ENCODE measurements around the gene ADORA1. TPM values are rescaled to one million over a fixed set of nuclear protein-coding genes. Genes with fewer than 3 reads are reported as not detected.

ADORA1 gene
- 0.59 to 0.90 TPM (median 0.72 TPM) in 5 replicates for total RNA-seq (2022; extraction: Qiagen RNA extraction)

DNA sequence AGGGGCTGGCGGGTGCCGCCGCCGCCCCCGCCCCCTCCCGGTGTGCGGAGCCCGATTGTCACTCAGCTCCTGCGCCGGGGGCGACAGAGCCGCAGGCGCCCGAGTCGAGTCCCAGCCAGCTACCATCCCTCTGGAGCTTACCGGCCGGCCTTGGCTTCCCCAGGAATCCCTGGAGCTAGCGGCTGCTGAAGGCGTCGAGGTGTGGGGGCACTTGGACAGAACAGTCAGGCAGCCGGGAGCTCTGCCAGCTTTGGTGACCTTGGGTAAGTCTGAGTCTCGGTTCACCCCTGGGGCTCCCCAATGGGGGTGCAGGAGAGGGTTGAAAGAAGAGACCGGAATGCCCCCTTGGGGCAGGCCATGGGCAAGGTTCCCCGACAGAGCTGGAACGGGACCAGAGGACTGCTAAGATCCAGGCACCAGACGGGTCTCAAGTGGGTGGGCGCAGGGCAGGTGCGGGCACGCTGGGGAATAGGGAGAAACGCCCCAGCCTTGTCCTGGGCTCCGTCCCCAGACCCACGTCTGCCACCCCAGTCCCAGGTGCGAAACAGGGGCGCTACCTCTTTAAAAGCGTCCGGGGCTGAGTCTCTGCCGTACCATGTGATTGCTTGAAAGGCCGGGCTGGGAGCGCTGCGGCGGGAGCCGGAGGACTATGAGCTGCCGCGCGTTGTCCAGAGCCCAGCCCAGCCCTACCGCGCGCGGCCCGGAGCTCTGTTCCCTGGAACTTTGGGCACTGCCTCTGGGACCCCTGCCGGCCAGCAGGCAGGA, at the start of gene ADORA1:
TSS of gene ADORA1 (plus strand) at position 61 of the 765 bp plus-strand sequence. CDS start 1,116 bp downstream, outside the sequence.

DNA sequence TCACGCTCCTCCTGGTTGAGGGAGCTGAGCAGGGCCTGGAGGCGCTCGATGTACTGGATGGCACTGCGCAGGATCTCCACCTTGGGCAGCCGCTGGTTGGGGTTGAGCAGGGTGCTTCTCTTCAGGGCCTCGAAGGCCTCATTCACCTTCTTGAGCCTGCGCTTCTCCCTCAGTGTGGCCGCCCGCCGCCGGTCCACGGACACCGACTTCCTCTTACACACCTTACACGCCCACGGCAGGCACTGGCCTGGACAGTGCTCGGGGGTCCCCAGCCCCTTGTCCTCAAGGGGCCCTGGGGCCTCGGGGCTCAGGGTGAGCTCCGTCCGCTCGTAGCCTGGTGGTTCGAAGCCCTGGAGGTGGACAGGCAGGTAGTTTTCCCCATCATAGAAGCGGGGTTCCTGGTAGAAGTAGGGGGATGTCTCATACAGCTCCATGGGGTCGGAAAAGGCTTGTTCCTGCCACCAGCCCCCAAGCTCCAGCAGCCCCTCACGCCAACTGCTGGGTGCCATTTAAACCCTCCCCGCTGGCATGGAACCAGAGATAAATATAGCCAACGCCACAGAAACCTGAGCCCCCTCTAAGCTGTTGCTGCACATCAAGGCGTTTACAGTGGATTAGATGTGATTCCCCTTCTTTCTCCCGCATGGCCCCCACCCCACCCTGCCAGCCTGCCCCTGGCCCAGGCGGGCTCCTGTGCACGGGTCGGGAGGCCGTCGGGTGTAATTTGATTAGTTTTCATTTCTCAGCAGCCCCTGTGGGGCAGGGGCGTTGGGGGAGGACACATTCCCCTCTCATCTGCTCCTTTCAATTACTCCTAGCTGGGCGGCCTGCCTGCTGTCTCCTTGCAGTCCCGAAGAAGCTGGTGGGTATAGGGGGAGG, 41.8 kb upstream of the ADORA1 start, which contains the start of gene MYOG:
TSS of gene MYOG (minus strand) at position 485 of the 879 bp plus-strand sequence. CDS start at position 434, 51 bp downstream.

DNA sequence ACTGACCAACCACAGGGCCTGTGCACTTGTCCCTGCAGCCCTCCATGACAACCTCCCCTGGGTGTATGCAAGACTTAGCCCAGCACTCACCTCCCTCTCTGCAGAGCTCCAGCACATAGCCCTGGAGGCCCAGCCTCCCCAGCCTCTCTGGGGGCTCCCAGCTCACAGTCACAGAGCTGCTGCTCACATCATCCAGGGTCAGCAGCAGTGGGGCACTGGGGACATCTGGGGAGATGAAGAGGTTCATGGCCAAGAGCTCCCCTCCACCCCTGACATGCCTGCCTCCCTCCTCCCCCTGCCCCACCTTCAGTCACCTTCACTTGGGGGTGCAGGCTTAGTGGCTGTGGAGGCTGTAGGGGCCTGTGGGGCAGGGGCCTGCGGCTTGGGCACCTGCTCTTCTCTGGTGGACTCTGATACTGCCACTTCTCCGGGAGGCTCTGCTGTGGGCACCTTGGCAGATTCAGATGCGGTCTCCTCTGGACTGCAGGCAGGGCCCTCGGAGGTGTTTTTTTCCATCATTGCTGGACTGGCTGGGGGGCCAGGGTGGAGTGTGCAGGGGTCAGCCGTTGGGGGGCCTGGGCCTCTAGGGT, 47.8 kb downstream of the ADORA1 start, which contains the start of gene MYBPH:
TSS of gene MYBPH (minus strand) at position 590 of the 590 bp plus-strand sequence. CDS start at position 519, 71 bp downstream.

DNA sequence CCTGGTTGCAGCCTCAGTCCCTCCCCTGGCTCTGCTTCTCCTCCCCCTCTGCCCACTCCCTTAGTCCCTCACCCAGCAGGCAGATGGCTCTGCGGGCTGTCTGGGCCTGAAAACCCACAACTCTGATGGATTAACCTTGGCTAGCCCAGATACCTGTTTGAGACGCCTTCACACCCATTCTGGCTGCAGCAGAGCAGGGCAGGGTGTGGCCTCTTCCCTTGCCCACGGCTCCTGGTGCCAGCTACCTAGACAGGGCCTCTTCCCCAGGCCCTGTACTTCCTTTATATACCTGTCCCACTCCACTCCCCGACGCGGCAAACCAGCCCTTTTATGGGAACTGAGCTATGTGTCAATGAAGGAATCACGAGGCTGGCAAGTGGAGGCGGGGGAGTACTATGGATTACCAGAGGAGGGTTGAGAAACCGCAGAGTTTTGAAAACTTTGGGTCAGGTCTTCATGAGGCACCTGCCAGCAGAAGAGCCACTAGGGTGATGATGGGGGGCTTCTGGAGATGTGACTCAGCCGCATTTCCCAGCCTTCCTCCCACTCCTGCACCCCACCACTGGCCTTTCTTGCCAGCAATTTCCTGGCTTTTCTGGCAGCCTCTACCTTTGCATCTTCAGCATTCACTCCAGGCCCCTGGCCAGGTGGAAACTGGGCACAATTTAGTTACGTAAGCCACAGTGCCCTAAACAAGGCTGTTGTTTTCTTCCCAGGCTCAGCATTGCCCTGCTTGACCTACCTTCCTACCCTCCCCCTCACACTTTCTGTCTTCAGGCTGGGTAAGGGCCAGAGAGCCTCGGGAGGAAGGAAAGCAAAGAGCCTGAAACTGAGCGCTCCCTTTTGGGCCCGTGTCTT, 59.1 kb downstream of the ADORA1 start, which contains the start of gene CHI3L1:
TSS of gene CHI3L1 (minus strand) at position 259 of the 858 bp plus-strand sequence. CDS start at position 178, 81 bp downstream.

Other genes with a start within 250 kb of the ADORA1 start
- gene RABIF, start 238.6 kb upstream of the ADORA1 start, total RNA-seq (2022; extraction: Qiagen RNA extraction): 13.6 to 15.3 TPM (median 14.6 TPM) in 5 replicates
- gene KLHL12, start 200.5 kb upstream of the ADORA1 start, total RNA-seq (2022; extraction: Qiagen RNA extraction): 16.3 to 20.8 TPM (median 18.5 TPM) in 5 replicates
- 57.7 to 64.7 TPM (median 63.3 TPM) in 5 replicates for gene ADIPOR1, start 169.4 kb upstream of the ADORA1 start, total RNA-seq (2022; extraction: Qiagen RNA extraction)
- 20.5 to 25.2 TPM (median 22.1 TPM) in 5 replicates for gene CYB5R1, start 160.5 kb upstream of the ADORA1 start, total RNA-seq (2022; extraction: Qiagen RNA extraction)
- 47.6 to 51.6 TPM (median 50.0 TPM) in 5 replicates for gene TMEM183A, start 120.4 kb upstream of the ADORA1 start, total RNA-seq (2022; extraction: Qiagen RNA extraction)
- 0.15 to 1.0 TPM (median 0.43 TPM) in 5 replicates for gene PPFIA4, start 101.2 kb upstream of the ADORA1 start, total RNA-seq (2022; extraction: Qiagen RNA extraction)
- not detected in 5 replicates for gene MYOG, start 41.7 kb upstream of the ADORA1 start, total RNA-seq (2022; extraction: Qiagen RNA extraction)
- gene MYBPH, start 48.1 kb downstream of the ADORA1 start, total RNA-seq (2022; extraction: Qiagen RNA extraction): not detected in 5 replicates
- not detected in 5 replicates for gene CHI3L1, start 59.0 kb downstream of the ADORA1 start, total RNA-seq (2022; extraction: Qiagen RNA extraction)
- not detected in 5 replicates for gene CHIT1, start 101.9 kb downstream of the ADORA1 start, total RNA-seq (2022; extraction: Qiagen RNA extraction)
- gene BTG2, start 177.8 kb downstream of the ADORA1 start, total RNA-seq (2022; extraction: Qiagen RNA extraction): 11.0 to 14.9 TPM (median 14.5 TPM) in 5 replicates
- gene FMOD, start 223.4 kb downstream of the ADORA1 start, total RNA-seq (2022; extraction: Qiagen RNA extraction): 0.03 to 0.06 TPM (median 0.06 TPM) in 3 of 5 replicates, not detected in the others

Measured in A549 treated with Hydrocortisone at 1 μM for 4 hours (cell line).